Medulla oblongata (tissue), 1 donor: Measurements from ENCODE around the gene EIF4A3.

Source experiments
- DNase-seq: peaks from one replicate; pipeline ENCODE4 v3.0.0-alpha.2; 2015; ENCODE audit errors: extremely low spot score

The EIF4A3 gene

DNA sequence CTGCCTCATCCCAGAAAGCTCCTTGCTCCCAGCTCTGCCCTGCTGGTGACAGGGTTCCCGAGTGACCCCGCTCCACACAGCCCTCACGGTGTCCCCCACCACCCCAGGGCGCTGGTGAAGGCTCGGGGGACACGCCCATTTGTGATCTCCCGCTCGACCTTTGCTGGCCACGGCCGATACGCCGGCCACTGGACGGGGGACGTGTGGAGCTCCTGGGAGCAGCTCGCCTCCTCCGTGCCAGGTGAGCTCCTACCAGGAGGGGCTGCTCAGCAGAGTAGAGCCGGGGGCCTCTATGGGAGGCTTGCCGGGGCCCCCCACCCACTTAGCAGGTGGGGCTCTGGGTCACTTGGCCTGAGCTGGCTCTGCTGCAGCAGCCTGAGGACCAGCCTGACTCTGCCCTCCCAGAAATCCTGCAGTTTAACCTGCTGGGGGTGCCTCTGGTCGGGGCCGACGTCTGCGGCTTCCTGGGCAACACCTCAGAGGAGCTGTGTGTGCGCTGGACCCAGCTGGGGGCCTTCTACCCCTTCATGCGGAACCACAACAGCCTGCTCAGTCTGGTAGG is 34.4 kb downstream of the EIF4A3 start:
- no peak for DNase-seq

DNA sequence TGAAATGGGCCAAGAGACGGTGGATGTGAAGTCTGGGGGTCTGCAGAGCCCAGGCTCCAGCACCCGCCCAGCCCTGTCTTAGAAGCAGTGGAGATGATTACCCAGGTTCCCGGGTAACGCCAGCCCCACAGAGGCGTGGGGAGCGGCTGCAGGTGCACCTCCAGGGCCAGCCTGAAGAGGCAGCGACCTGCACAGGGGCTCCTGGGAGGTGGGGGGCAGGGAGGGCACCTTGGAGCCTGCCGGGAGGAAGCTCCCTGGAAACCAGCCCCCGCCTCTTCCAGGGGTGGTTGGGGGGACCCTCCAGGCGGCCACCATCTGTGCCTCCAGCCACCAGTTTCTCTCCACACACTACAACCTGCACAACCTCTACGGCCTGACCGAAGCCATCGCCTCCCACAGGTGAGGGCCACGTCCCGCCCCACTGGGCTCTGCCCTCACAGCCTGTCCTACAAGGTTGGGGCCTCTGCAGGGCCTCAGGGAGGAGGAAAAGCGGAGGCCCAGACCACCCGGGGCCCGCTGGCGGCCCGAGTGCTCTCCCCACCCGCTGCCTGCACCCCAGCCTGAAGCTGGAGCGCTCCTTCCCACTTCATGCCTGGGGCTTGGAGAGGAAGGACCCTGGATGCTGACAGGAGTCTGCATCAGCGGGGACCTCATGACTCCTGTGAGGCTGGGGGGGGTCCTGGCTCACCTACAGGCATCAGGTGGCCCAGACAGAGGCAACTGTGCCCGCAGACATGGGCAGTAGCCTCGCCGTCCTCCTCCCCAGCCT is 35.0 kb downstream of the EIF4A3 start:
- DNase-seq: no peak

DNA sequence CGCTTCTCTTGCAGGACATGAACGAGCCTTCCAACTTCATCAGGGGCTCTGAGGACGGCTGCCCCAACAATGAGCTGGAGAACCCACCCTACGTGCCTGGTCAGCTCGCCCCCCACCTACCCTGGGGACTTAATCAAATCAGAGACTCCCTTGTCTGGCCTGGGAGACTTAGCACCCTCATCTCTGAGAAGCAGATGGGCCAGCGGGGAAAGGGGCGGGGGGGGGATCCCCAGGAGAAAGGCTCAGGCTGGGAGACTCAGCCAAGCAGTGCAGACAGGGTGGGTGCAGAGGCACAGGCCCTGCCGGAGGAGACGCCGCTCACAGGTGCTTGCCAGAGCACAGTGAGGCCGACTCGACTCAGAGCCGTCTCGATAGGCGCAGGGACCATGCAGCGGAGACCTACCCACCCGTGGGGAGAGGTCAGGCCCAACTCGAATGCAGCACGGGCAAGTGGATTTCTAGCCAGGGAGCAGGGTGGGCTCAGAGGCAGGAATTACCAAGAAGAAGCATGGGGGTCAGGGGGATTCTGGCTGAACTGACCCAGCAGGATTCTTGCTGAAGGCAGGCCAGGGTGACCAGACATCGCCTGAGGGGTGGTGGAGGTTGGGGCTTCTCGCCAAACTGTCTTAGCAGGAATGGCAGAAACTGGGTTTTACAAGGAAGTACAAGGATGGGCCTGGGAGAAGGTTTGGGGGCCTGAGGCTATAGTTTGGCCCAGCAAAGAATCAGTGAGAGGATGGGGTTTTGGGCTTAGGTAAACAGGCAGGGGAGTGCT is 35.8 kb downstream of the EIF4A3 start:
- no peak for DNase-seq

GRCh38 chr17:80110447-80110812 is 36.5 kb downstream of the EIF4A3 start:
- DNase-seq: no peak

GRCh38 chr17:80109713-80110446 is 37.0 kb downstream of the EIF4A3 start:
- DNase-seq: no peak

- DNase-seq: no peak
Measured at GRCh38 chr17:80109066-80109660, 37.8 kb downstream of the EIF4A3 start.

- no peak for DNase-seq
Measured at GRCh38 chr17:80108036-80108971, 38.6 kb downstream of the EIF4A3 start.

GRCh38 chr17:80107231-80108021 is 39.5 kb downstream of the EIF4A3 start:
- no peak for DNase-seq

DNA sequence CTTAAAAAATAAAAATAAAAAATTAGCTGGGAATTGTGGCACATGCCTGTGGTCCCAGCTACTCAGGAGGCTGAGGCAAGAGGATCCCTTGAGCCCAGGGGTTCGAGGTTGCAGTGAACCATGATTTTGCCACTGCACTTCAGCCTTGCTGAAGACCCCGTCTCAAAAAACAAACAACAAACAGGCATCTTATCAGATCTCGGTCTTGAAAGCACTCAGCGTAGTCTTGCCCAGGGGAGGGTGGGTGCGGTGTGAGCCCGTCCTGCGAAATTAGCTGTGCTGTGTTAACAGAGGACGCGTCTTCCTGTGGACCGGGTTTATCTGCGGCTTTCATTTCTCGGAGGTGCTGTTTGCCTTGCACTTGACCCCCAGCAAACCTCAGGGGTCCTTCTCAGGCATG is 40.2 kb downstream of the EIF4A3 start:
- no peak for DNase-seq

- DNase-seq: no peak
Measured at GRCh38 chr17:80106176-80106575, 40.8 kb downstream of the EIF4A3 start.

- DNase-seq: peak; percentile 9
Measured at GRCh38 chr17:80105762-80106161, 41.2 kb downstream of the EIF4A3 start.

DNA sequence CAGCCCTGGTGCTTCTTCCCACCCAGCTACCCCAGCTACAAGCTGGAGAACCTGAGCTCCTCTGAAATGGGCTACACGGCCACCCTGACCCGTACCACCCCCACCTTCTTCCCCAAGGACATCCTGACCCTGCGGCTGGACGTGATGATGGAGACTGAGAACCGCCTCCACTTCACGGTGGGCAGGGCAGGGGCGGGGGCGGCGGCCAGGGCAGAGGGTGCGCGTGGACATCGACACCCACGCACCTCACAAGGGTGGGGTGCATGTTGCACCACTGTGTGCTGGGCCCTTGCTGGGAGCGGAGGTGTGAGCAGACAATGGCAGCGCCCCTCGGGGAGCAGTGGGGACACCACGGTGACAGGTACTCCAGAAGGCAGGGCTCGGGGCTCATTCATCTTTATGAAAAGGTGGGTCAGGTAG is 42.0 kb downstream of the EIF4A3 start:
- DNase-seq: no peak

DNA sequence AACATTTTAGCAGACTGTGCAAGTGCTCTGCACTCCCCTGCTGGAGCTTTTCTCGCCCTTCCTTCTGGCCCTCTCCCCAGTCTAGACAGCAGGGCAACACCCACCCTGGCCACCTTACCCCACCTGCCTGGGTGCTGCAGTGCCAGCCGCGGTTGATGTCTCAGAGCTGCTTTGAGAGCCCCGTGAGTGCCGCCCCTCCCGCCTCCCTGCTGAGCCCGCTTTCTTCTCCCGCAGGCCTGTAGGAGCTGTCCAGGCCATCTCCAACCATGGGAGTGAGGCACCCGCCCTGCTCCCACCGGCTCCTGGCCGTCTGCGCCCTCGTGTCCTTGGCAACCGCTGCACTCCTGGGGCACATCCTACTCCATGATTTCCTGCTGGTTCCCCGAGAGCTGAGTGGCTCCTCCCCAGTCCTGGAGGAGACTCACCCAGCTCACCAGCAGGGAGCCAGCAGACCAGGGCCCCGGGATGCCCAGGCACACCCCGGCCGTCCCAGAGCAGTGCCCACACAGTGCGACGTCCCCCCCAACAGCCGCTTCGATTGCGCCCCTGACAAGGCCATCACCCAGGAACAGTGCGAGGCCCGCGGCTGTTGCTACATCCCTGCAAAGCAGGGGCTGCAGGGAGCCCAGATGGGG is 42.5 kb downstream of the EIF4A3 start:
- no peak for DNase-seq

GRCh38 chr17:80103449-80104085 is 43.4 kb downstream of the EIF4A3 start:
- DNase-seq: no peak

DNA sequence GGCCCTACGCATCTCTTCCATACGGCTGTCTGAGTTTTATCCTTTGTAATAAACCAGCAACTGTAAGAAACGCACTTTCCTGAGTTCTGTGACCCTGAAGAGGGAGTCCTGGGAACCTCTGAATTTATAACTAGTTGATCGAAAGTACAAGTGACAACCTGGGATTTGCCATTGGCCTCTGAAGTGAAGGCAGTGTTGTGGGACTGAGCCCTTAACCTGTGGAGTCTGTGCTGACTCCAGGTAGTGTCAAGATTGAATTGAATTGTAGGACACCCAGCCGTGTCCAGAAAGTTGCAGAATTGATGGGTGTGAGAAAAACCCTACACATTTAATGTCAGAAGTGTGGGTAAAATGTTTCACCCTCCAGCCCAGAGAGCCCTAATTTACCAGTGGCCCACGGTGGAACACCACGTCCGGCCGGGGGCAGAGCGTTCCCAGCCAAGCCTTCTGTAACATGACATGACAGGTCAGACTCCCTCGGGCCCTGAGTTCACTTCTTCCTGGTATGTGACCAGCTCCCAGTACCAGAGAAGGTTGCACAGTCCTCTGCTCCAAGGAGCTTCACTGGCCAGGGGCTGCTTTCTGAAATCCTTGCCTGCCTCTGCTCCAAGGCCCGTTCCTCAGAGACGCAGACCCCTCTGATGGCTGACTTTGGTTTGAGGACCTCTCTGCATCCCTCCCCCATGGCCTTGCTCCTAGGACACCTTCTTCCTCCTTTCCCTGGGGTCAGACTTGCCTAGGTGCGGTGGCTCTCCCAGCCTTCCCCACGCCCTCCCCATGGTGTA is 44.1 kb downstream of the EIF4A3 start:
- DNase-seq: no peak

GRCh38 chr17:80101946-80102663 is 44.8 kb downstream of the EIF4A3 start:
- DNase-seq: peak; percentile 16
